Measurements from ENCODE around the gene BORCS6. TPM values are rescaled to one million over a fixed set of nuclear protein-coding genes. Genes with fewer than 3 reads are reported as not detected.
A peak's percentile ranks its signal among the peaks of the same experiment; 100 is the strongest.

Gene BORCS6
- total RNA-seq, 1 experiment from 2014 or later: 9.3 TPM

DNA sequence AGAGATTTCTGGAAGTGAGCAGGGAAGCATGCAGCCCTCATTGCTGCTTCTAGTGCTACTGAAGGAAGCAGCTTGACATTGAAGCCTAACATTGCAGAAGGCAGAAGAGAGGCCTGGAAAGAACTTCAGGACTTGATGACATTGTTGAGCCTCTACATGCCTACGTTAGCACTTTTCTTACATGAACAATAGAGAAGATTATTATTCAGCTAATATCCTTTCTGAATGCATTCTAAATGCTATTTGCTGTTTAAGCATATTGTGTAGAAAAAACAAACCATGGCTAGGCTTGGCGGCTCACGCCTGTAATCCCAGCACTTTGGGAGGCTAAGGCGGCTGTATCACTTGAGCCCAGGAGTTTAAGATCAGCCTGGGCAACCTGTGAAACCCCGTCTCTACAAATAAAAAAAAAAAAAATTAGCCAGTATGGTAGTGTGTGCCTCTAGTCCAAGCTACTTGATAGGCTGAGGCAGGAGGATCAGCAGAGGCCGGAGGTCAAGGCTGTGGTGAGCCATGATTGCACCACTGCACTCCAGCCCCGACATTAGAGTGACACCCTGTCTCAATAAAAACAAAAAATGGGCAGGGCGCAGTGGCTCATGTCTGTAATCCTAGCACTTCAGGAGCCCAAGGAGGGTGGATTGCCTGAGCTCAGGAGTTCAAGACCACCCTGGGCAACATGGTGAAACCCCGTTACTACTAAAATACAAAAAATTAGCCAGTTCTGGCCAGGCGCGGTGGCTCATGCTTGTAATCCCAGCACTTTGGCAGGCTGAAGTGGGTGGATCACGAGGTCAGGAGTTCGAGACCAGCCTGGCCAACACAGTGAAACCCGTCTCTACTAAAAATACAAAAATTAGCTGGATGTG lies 22.6 kb upstream of the BORCS6 start:
- no peak overlapping the region for H3K4me3 ChIP-seq (ENCODE audit: low read depth in 2 of 2, low read length in 2 of 2)
- in situ Hi-C loops (cut with HindIII; ENCODE audit: low pct_unique_long_range_greater_than_20kb, low sequenced_read_pairs) (no loop called here), intact Hi-C loops (cut with micrococcal nuclease; ENCODE audit: unreplicated experiment) (no loop called here)
- DNase-seq (ENCODE audit: low read depth, low spot score): no peak
- peaks cover 18% of the 10 kb centered on the region for H3K4me1 ChIP-seq (ENCODE audit: control insufficient read depth, insufficient read depth, low read length)
- no peaks in the 10 kb centered on the region for H3K9me3 ChIP-seq (ENCODE audit: control insufficient read depth, insufficient read depth, low read depth, low read length)
- CTCF ChIA-PET: no interaction called here
- POLR2A ChIA-PET: no interaction called here
- H3K36me3 ChIP-seq (ENCODE audit: control insufficient read depth, insufficient read depth, low read length): peaks cover 4% of the 10 kb centered on the region
- ATAC-seq: no peak
- no peak for TF ChIP-seq SIN3A (IDR thresholded peaks at IDR 0.05; ENCODE audit: borderline replicate concordance, insufficient read depth, low read depth, low read length)
- TF ChIP-seq, protein P1, sequence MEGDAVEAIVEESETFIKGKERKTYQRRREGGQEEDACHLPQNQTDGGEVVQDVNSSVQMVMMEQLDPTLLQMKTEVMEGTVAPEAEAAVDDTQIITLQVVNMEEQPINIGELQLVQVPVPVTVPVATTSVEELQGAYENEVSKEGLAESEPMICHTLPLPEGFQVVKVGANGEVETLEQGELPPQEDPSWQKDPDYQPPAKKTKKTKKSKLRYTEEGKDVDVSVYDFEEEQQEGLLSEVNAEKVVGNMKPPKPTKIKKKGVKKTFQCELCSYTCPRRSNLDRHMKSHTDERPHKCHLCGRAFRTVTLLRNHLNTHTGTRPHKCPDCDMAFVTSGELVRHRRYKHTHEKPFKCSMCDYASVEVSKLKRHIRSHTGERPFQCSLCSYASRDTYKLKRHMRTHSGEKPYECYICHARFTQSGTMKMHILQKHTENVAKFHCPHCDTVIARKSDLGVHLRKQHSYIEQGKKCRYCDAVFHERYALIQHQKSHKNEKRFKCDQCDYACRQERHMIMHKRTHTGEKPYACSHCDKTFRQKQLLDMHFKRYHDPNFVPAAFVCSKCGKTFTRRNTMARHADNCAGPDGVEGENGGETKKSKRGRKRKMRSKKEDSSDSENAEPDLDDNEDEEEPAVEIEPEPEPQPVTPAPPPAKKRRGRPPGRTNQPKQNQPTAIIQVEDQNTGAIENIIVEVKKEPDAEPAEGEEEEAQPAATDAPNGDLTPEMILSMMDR (IDR thresholded peaks at IDR 0.05): no peak
- TF ChIP-seq POLR2AphosphoS5 (IDR thresholded peaks at IDR 0.05; ENCODE audit: low read depth, low read length): no peak
- TF ChIP-seq REST (IDR thresholded peaks at IDR 0.05; ENCODE audit: insufficient read depth in 1 of 2, low read depth in 2 of 2, low read length in 1 of 2): no peak
- TF ChIP-seq TCF7L2 (IDR thresholded peaks at IDR 0.05; ENCODE audit: low read depth, low read length): no peak
- H3K27me3 ChIP-seq (ENCODE audit: control insufficient read depth, insufficient read depth, low read length): no peaks in the 10 kb centered on the region
- BruUV-seq (replicated peaks): no TSS peak
- H3K27ac ChIP-seq (ENCODE audit: low read length): no peak overlapping the region

- TF ChIP-seq, protein P1 (IDR thresholded peaks at IDR 0.05): no peak
These were observed 20.9 kb upstream of the BORCS6 start for GRCh38 chr17:8210761-8211458.

More at GRCh38 chr17:8210761-8211458, 20.9 kb upstream of the BORCS6 start:
- in situ Hi-C loops (cut with HindIII; ENCODE audit: low pct_unique_long_range_greater_than_20kb, low sequenced_read_pairs): no loop called here
- DNase-seq (ENCODE audit: low read depth, low spot score): no peak
- Histone ChIP-seq H3K9me3 (ENCODE audit: control insufficient read depth, insufficient read depth, low read depth, low read length) (no peaks in the 10 kb centered on the region), H3K4me1 (ENCODE audit: control insufficient read depth, insufficient read depth, low read length) (peaks cover 18% of the 10 kb centered on the region), H3K4me3 (ENCODE audit: low read depth in 2 of 2, low read length in 2 of 2) (peak overlapping the region; percentile 75 to 84), H3K27ac (ENCODE audit: low read length) (peak overlapping the region; percentile 93), H3K36me3 (ENCODE audit: control insufficient read depth, insufficient read depth, low read length) (peaks cover 4% of the 10 kb centered on the region), H3K27me3 (ENCODE audit: control insufficient read depth, insufficient read depth, low read length) (no peaks in the 10 kb centered on the region)
- ChIA-PET POLR2A (interaction anchor here (0.7 to 1.2 kb wide), 4 partner anchors 10 to 38 kb away, joined by 3 to 6 read pairs (median 4); partner anchors contain the start of genes CTC1 and PFAS), CTCF (interaction anchor here (1.2 kb wide), 1 partner anchor 155 kb away, joined by 5 read pairs; no protein-coding TSS in a partner anchor)
- ATAC-seq: peak; percentile 6; the same call in 1 of the 2 replicates
- BruUV-seq (replicated peaks): TSS peak; percentile 86
- intact Hi-C loops (cut with micrococcal nuclease; ENCODE audit: unreplicated experiment): no loop called here

Measured in Panc1 (cell line).